ENCODE data around the gene WWP2.
"Not testable (repeated sequence)": the region's sequence is repeated elsewhere in the genome, so short reads cannot be mapped to it uniquely, and the experiment has no call there.

WWP2 gene

DNA sequence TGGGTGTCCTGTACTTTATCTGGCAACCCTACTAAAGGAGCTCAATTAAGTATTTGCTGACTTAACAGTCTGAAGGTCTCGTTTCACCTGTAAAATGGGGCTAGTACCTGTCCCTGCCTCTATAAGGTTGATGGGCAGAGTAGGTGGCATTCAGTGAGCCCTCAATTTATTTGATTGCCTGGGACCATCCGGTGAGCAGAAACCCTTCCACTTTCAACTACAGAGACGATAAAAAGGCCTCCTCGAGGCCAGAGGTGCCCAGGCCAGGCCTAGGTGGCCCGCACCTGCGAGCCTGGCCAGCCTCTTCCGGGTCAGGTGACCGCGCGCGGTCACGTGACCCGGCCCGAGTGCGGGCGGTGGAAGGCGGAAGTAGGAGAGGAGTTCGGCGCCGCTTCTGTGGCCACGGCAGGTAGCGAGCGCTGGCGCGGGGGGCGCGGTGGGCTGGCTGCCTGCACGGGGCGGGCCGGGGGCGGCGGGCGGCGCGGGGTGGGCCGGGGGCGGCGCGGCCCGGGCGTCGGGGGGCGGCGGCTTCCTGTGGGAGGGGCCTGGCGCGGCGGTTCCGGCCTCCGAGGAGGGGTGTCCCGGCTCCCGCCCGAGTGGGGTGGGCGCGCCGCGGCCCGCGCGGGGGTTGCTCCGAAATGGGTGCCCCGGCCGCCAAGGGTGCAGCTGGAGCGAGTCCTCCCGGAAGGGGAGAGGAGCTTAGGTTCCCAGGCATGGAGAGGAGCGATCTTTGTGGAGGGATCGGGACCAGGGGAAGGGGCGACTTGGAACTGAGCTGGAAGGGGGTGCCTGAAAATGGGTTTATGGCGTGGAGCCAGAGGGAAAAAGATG lies at the start of gene WWP2:
WWP2 (plus strand) TSS at position 350 of the 831 bp plus-strand sequence. CDS start 24,679 bp downstream, outside the sequence.
- DNase-seq, result peak; percentile 84

GRCh38 chr16:69712914-69713581 lies 49.1 kb upstream of the WWP2 start:
- no peak for DNase-seq

- DNase-seq, result no peak
These were observed 45.1 kb upstream of the WWP2 start for GRCh38 chr16:69717066-69717465.

GRCh38 chr16:69718111-69718764 lies 43.9 kb upstream of the WWP2 start:
- DNase-seq, result no peak

DNA sequence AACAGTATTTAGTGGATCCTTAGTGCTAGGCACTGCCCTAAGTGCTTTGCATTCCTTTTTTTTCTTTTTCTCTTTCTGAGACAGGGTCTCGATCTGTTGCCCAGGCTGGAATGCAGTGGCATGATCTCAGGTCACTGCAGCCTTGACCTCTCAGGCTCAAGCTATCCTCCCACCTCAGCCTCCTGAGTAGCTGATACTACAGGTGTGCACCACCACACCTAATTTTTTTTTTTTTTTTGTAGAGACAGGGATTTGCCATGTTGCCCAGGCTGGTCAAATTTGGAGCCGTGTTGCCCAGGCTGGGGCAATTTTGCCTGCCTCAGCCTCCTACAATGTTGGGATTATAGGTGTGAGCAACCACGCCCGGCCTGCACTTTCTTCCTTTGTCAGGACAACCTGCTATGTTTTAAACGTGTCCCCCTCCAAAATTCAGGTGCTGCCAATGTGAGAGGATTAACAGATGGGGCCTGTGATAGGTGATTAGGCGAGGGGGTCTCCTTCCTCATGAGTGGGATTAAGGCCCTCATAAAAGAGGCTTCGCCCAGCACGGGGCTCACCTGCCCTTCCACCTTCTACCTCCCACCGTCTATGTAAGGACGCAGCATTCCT lies 41.2 kb upstream of the WWP2 start:
- no peak for DNase-seq

DNA sequence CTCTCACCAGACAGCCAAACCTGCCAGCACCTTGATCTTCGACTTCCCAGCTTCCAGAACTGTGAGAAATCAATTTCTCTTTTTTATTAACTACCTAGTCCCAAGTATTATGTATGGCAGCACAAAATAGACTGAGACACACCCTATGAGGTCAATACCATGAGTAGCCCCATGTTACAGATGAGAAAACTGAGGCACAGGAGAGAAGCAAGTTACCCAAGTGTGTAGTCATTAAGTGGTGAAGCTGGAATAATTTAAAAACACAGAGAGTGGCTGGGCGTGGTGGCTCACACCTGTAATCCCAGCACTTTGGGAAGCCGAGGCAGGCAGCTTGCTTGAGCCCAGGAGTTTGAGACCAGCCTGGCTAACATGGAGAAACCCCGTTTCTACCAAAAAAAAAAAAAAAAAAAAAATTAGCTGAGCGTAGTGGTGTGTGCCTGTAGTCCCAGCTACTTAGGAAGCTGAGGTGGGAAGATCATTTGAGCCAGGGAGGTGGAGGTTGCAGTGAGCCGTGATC lies 40.6 kb upstream of the WWP2 start:
- no peak for DNase-seq

- no peak for DNase-seq
These were observed 37.7 kb upstream of the WWP2 start for GRCh38 chr16:69724414-69724873.

- no peak for DNase-seq
These were observed 37.1 kb upstream of the WWP2 start for GRCh38 chr16:69724981-69725479.

DNA sequence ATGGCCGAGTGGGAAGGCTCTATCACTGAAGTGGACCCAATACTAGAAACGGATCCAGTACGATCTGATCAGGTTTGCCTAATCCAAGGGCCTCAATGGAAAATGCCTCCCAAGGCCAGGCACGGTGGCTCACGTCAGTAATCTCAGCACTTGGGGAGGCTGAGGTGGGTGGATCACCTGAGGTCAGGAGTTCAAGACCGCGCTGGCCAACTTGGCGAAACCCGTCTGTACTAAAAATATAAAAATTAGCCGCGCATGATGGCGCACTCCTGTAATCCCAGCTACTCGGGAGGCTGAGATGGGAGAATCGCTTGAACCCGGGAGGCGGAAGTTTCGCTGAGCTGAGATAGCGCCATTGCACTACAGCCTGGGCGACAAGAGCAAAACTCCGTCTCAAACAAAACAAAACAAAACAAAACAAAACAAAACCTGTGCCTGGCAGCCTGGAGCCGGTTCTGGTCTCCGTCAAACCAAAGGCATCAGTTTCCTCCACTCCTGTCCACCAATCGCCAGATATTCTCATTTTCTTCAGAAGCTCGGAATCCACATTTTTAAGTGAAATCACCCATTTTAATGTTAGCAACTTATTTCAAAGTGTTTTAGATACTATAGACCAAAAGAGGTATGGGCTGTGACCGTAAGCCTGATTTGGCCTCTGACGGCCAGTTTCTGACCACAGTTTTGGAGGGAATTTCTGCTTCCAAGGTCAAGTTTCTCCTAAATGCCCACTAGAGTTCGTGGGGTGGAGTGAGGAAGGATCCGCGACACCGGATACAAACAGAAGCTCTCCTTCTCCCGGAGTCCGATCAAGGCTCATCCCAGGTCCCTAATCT lies 36.4 kb upstream of the WWP2 start:
- DNase-seq, result no peak

GRCh38 chr16:69726313-69727060 lies 35.6 kb upstream of the WWP2 start, which contains the start of gene NQO1:
Gene NQO1, minus strand, starts transcription at chr16:69726560. Its CDS starts 121 bp downstream, at chr16:69726439.
- peak; percentile 91 for DNase-seq

GRCh38 chr16:69727916-69728270 lies 34.2 kb upstream of the WWP2 start:
- peak; percentile 17 for DNase-seq

DNA sequence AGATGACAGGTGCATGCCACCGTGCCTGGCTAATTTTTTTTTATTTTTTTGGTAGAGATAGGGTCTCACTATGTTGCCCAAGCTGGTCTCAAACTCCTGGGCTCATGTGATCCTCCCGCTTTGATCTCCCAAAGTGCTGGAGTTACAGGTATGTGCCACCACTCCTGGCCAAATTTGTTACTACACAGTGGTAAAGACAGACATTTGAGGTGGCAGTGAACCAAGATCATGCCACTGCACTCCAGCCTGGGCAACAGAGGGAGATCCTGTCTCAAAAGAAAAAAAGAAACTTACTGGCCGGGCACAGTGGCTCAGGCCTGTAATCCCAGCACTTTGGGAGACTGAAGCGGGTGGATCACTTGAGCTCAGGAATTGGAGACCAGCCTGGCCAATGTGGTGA lies 33.1 kb upstream of the WWP2 start:
- not testable (repeated sequence) for DNase-seq

- not testable (repeated sequence) for DNase-seq
These were observed 30.9 kb upstream of the WWP2 start for GRCh38 chr16:69731280-69731679.

DNA sequence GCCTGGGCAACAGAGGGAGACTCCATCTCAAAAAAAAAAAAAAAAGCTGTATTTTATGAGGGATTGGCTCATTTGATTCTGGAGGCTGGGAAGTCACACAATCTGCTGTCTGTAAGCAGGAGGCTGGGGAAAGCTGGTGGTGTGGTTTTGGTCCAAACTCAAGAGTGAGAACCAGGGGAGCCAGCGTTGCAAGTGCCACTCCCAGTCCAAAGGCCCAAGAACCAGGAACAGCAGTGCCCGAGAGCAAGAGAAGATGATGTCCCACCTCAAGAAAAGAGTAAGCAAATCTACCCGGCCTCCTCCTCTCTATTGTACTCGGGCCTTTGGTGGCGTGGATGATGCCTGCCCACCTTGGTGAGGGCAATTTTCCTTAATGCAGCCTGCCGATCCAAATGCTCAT lies 30.0 kb upstream of the WWP2 start:
- no peak for DNase-seq

GRCh38 chr16:69741519-69741918 lies 20.6 kb upstream of the WWP2 start:
- no peak for DNase-seq

- DNase-seq, result no peak
These were observed 19.9 kb upstream of the WWP2 start for GRCh38 chr16:69741951-69742904.

GRCh38 chr16:69744363-69745231 lies 17.5 kb upstream of the WWP2 start:
- no peak for DNase-seq

DNA sequence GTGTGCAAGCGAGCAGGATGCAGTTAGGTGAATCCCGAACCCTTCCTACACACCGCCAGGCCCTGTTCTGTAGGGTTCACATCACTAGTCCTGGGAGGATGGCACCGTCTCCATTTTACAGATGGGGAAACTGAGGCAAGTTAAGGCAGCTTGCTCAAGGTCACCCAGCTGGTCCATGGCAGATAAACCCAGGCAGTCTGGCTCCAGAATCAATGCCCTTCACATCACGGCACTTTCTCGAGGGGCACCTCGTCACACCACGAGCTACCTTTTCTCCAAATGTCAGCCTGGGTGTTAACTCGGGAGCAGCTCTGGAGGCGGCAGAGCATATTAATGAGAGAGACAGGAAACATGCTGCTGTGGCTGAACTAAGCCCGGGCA lies 16.9 kb upstream of the WWP2 start:
- no peak for DNase-seq

GRCh38 chr16:69745959-69746358 lies 16.2 kb upstream of the WWP2 start:
- no peak for DNase-seq
